Endothelial cell of hepatic sinusoid (primary cell): ENCODE measurements around the gene MYOZ2.

ENCODE experiments used
- in situ Hi-C: cut with HindIII; loops from 2 replicates; pipeline ENCODE4 v1.10.0; 2017; ENCODE audit warnings: low sequenced_read_pairs

Gene MYOZ2

GRCh38 chr4:119135721-119136121, at the start of gene MYOZ2:
Gene MYOZ2, plus strand, starts transcription at chr4:119135832. Its CDS starts 694 bp downstream, at chr4:119136526.
- in situ Hi-C loops: no loop called here

- in situ Hi-C loops: loop anchor here (10.0 kb wide), 1 partner anchor 138 kb away; no protein-coding TSS in a partner anchor
Measured at GRCh38 chr4:119087121-119087520, 48.5 kb upstream of the MYOZ2 start.

GRCh38 chr4:119087656-119088055, 48.0 kb upstream of the MYOZ2 start:
- in situ Hi-C loops: loop anchor here (10.0 kb wide), 1 partner anchor 137 kb away; no protein-coding TSS in a partner anchor

- in situ Hi-C loops: no loop called here
Measured at GRCh38 chr4:119093042-119093827, 42.4 kb upstream of the MYOZ2 start.

- in situ Hi-C loops: no loop called here
Measured at GRCh38 chr4:119097282-119097900, 38.2 kb upstream of the MYOZ2 start.

- in situ Hi-C loops: no loop called here
Measured at GRCh38 chr4:119098306-119098705, 37.3 kb upstream of the MYOZ2 start.

- in situ Hi-C loops: no loop called here
Measured at GRCh38 chr4:119099227-119099810, 36.3 kb upstream of the MYOZ2 start.

- in situ Hi-C loops: no loop called here
Measured at GRCh38 chr4:119100655-119101054, 35.0 kb upstream of the MYOZ2 start.

- in situ Hi-C loops: no loop called here
Measured at GRCh38 chr4:119103263-119103662, 32.4 kb upstream of the MYOZ2 start.

- in situ Hi-C loops: no loop called here
Measured at GRCh38 chr4:119104644-119105273, 30.9 kb upstream of the MYOZ2 start.

- in situ Hi-C loops: no loop called here
Measured at GRCh38 chr4:119105605-119106004, 30.0 kb upstream of the MYOZ2 start.

- in situ Hi-C loops: no loop called here
Measured at GRCh38 chr4:119106036-119107000, 29.3 kb upstream of the MYOZ2 start.

- in situ Hi-C loops: no loop called here
Measured at GRCh38 chr4:119110121-119110520, 25.5 kb upstream of the MYOZ2 start.

GRCh38 chr4:119111296-119111695, 24.3 kb upstream of the MYOZ2 start:
- in situ Hi-C loops: no loop called here

- in situ Hi-C loops: no loop called here
Measured at GRCh38 chr4:119113033-119113655, 22.5 kb upstream of the MYOZ2 start.

GRCh38 chr4:119116021-119116420, 19.6 kb upstream of the MYOZ2 start:
- in situ Hi-C loops: no loop called here

- in situ Hi-C loops: no loop called here
Measured at GRCh38 chr4:119116925-119117900, 18.4 kb upstream of the MYOZ2 start.

- in situ Hi-C loops: no loop called here
Measured at GRCh38 chr4:119118397-119118796, 17.2 kb upstream of the MYOZ2 start.

- in situ Hi-C loops: no loop called here
Measured at GRCh38 chr4:119124352-119124751, 11.3 kb upstream of the MYOZ2 start.
